ENCODE results near the gene PTAFR.

PTAFR gene

GRCh38 chr1:28175955-28176485, 470 bp downstream of the PTAFR start:
- no peak for DNase-seq

DNA sequence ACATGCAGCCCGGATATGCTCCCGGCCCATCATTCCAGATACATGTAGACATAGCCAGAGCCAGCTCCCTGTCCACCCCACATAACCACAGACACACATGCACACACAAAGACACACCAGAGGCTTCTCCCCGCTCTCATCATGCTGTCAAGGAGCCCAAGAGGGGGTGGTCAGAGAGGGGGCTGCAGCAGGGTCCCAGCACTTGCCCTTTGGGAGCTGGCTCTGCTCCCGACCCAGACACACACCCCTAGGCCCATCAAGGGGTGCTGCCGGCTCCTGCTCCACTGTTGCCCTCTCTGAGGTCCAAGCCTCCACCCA, 2.6 kb downstream of the PTAFR start:
- DNase-seq: no peak

- no peak for DNase-seq
Observed at GRCh38 chr1:28173151-28173979, 3.1 kb downstream of the PTAFR start.

GRCh38 chr1:28172713-28173150, 3.8 kb downstream of the PTAFR start:
- DNase-seq: no peak

GRCh38 chr1:28171246-28171645, 5.2 kb downstream of the PTAFR start:
- no peak for DNase-seq

- DNase-seq: no peak
Observed at GRCh38 chr1:28170001-28170596, 6.4 kb downstream of the PTAFR start.

DNA sequence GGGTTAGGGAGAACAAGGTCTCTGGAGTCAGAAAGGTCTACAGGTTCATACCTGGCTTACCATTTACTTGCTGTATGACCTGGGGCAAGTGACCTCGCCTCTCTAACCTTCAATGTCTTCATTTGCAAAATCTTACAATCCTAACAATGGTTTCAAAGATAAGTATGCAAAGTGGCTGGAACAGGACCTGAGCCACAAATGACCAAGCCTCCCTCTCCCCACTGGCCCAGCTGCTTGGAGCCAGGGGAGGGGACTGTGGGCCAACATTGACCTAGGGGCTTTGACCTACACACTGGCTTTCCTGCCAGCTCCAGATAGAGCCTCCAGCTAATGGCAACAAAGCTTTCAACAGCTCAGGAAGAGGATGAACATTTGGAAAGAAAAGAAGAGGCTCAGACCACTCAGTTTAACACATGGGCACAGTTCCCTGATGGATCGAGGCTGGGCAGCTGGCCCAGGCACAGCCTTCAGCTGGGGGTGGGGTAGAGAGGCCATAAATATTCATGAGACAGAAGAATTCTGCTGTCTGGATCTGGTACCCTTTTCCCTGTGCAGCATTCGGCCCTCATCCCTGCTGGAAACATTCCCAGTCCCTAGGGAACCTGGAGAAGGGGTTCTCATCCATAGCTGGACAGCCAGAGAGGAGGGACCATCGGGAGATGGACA, 12.9 kb downstream of the PTAFR start:
- DNase-seq: no peak

GRCh38 chr1:28162151-28162550, 14.3 kb downstream of the PTAFR start:
- DNase-seq: no peak

GRCh38 chr1:28161751-28162150, 14.7 kb downstream of the PTAFR start:
- no peak for DNase-seq

DNA sequence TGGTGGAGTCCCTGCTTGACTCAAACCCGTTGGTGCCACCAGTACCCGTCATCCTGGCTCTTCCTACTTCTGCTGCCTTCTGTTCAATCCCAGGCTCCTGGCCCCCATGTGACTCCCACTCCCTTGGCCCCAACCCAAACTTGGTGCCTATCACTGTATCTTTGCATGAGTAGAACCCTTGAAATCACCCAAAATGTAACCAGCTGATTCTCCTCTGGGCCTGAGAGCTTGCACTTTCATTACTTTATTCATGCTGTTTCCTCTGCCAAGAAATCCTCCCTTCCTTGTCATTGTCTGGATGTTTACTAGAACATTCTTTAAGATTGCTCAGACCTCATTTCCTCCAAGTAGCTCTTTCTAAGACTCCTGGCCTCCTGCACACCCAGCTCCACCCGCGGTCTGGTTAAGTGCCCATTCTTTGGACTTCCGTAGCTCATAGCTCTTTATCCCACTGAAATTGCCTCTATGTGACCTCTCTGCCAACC, 15.7 kb downstream of the PTAFR start:
- DNase-seq: no peak

DNA sequence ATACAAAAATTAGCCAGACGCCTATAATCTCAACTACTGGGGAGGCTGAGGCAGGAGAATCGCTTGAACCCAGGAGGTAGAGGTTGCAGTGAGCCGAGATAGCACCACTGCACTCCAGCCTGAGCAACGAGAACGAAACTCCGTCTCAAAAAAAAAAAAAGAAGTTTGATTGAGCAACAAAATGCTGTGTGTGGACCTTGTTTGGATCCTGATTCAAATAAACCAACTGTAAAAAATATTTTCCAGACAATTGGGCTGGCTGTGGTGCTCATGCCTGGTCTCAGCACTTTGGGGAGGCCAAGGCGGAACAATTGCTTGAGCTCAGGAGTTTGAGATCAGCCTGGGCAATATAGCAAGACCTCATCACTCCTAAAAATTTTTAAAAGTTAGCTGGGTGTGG, 16.8 kb downstream of the PTAFR start:
- no peak for DNase-seq

DNA sequence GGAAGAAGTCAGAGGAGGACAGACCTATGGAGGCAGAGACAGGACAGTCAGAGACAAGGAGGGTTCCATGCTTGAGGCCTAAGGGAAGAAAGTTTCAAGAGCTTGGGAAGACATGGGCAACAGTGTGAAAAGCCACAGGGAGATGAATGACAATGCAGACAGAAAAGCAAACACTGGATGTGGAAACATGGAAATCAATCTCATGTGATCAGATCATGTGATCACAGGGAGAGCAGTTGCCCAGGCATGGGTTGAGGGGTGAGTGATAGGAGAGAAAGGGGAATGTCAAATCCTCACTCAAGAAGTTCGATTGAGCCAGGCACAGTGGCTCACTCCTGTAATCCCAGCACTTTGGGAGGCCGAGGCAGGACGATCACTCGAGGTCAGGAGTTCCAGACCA, 17.2 kb downstream of the PTAFR start:
- DNase-seq: no peak

- DNase-seq: no peak
Observed at GRCh38 chr1:28157894-28158293, 18.6 kb downstream of the PTAFR start.

- DNase-seq: no peak
Observed at GRCh38 chr1:28156821-28157220, 19.7 kb downstream of the PTAFR start.

GRCh38 chr1:28155628-28156027, 20.9 kb downstream of the PTAFR start:
- no peak for DNase-seq

- no peak for DNase-seq
Observed at GRCh38 chr1:28154078-28154594, 22.4 kb downstream of the PTAFR start.

GRCh38 chr1:28150125-28150780, 26.2 kb downstream of the PTAFR start:
- DNase-seq: no peak

DNA sequence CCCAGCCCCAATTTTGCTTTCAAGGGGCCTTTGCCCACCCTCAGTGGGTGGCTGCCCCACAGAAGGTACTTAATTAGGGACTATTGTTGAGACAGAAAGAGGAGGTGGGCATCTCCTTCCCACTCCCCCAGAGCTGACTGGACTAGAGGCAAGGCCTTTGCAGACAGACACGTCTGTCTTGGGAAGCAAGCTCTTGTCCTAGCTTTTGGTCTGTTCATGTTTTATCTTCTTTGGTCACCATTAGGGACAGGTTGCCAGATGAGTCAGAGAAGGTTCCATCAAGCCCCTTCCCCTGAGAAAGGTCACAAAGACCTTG, 27.7 kb downstream of the PTAFR start:
- no peak for DNase-seq

DNA sequence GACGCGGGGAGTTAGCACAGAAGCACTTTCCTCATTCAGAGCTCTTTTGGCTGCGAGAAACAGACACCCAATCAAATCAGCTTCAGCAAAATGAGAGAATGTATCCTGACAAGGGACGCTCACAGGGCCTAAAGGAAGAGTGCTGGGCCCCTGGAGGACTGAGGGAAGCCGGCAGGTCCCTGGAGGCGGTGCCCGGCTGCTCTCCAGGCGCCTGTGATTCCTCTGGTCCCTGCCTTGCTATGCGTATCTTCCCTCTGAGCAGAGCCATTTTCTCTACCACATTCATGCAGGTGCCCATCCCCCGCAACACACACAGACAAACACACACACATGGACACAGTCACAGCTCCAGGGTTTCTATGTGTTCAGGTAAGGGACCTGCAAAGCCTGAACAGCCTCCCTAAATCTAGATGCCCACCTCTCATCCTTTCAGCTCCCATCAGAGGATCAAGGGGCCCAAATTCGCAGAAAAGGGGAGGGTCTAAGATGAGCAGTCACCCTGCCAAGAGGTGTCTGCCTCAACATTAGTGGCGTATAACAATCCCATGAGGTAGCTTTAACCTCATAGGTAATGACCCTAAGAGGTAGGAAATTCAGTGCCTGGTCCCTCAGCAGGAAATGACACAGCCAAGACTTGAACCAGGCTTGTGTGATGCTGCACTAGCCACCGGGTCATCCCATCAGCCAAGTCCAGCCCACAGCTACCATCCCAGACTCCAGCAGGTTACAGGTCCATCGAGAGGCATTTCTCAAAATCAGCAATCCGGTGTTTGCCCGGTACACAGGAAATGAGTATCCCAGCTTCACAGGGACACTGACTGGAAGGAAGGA, 29.0 kb downstream of the PTAFR start:
- no peak for DNase-seq

DNA sequence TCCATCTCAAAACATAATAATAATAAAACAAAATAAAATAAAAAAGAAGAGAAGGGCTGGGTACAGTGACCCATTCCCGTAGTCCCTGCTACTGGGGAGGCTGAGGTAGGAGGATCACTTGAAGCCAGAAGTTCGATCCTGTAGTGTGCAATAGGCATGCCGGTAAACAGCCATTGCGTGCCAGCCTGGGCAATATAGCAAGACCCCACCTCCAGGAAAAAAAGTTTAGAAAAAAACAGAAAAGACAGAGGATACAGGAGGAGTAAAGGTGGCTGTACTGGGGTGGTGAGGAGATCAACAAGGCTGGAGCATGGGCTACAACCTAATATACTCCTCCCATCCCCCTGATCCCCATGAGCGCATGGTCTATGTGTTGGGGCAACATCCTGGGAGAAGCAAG, 30.8 kb downstream of the PTAFR start:
- no peak for DNase-seq

- DNase-seq: no peak
Observed at GRCh38 chr1:28144203-28145135, 32.0 kb downstream of the PTAFR start.

Measured in left hindlimb (tissue), 1 donor.